SK-N-SH (cell line): ENCODE measurements around the gene SAP30BP. TPM values are rescaled to one million over a fixed set of nuclear protein-coding genes. Genes with fewer than 3 reads are reported as not detected.

ENCODE experiments used
- CTCF ChIA-PET: fragments of 300-600, 350-600 bp; formaldehyde crosslinking; extraction: SDS; loops from one replicate; lab custom pipeline; 2021; lab: Yijun Ruan, JAX
- POLR2A ChIA-PET: fragments of 350-600 bp; sonication (Branson Sonifier 250); formaldehyde crosslinking; extraction: SDS; loops from one replicate; lab custom pipeline; 2020; ENCODE audit warnings: antibody characterized with exemption, inconsistent platforms; lab: Yijun Ruan, JAX
- DNase-seq: peaks from one replicate; pipeline ENCODE4 v3.0.0; 2012
- H2AFZ ChIP-seq: fragments of 200-600 bp; sonication (generic); 2 replicates; pipeline ENCODE4 v1.8.1; 2016; ENCODE audit warnings: antibody characterized with exemption, mild to moderate bottlenecking, low read depth
- H3F3A ChIP-seq: fragments of 200-600 bp; sonication (generic); replicated peaks from 2 replicates; pipeline ENCODE3; 2016; ENCODE audit warnings: antibody characterized with exemption, mild to moderate bottlenecking; ENCODE audit not compliant: insufficient read depth
- H3K27ac ChIP-seq, 2 experiments: fragments of 200-500 bp in 1 of 2; fragments of 200-600 bp in 1 of 2; sonication (Bioruptor generic) in 1 of 2; sonication (generic), shearing (Covaris generic) in 1 of 2; 2 replicates each; pipeline versions ENCODE4 v1.5.1 to v1.6.1; 2014 to 2016; ENCODE audit warnings: low read depth in 2 of 2, inconsistent platforms in 1 of 2, low read length in 1 of 2, mild to moderate bottlenecking in 1 of 2, mixed read lengths in 1 of 2
- H3K27me3 ChIP-seq: fragments of 200-600 bp; sonication (generic), shearing (Covaris generic); 2 replicates; pipeline ENCODE4 v1.6.1; 2016; ENCODE audit warnings: mixed run types; ENCODE audit not compliant: insufficient read depth
- H3K36me3 ChIP-seq, 2 experiments: fragments of 200-500 bp in 1 of 2; fragments of 200-600 bp in 1 of 2; sonication (Bioruptor generic) in 1 of 2; sonication (generic) in 1 of 2; replicated peaks in 1 of 2; 2 replicates each; pipeline versions ENCODE3 to v1.5.1; 2014 to 2016; ENCODE audit warnings: low read length in 1 of 2, mild to moderate bottlenecking in 1 of 2; ENCODE audit not compliant: insufficient read depth in 2 of 2, control insufficient read depth in 1 of 2
- H3K4me1 ChIP-seq, 2 experiments: fragments of 200-500 bp in 1 of 2; fragments of 200-600 bp in 1 of 2; sonication (Bioruptor generic) in 1 of 2; sonication (generic), shearing (Covaris generic) in 1 of 2; 2 replicates each; pipeline versions ENCODE4 v1.5.1 to v1.6.1; 2014 to 2016; ENCODE audit warnings: low read depth in 1 of 2, low read length in 1 of 2, mixed run types in 1 of 2; ENCODE audit not compliant: insufficient read depth in 2 of 2, control insufficient read depth in 1 of 2
- H3K4me2 ChIP-seq: fragments of 200-600 bp; sonication (generic), shearing (Covaris generic); 2 replicates; pipeline ENCODE4 v1.6.1; 2017; ENCODE audit warnings: mixed run types
- H3K4me3 ChIP-seq, 2 experiments: fragments of 200-500 bp in 1 of 2; fragments of 200-600 bp in 1 of 2; sonication (Bioruptor generic) in 1 of 2; sonication (generic), shearing (Covaris generic) in 1 of 2; 2 replicates each; pipeline versions ENCODE4 v1.5.1 to v1.8.1; 2014 to 2016; ENCODE audit warnings: low read depth in 2 of 2, inconsistent platforms in 1 of 2, low read length in 1 of 2, mild to moderate bottlenecking in 1 of 2, mixed read lengths in 1 of 2, moderate library complexity in 1 of 2
- H3K79me2 ChIP-seq: fragments of 200-600 bp; sonication (generic); 2 replicates; pipeline ENCODE4 v1.8.1; 2017; ENCODE audit warnings: mild to moderate bottlenecking; ENCODE audit not compliant: insufficient read depth
- H3K9ac ChIP-seq: fragments of 200-600 bp; sonication (generic); 2 replicates; pipeline ENCODE4 v1.6.1; 2017; ENCODE audit warnings: mixed run types
- H3K9me2 ChIP-seq: fragments of 200-600 bp; sonication (generic); 2 replicates; pipeline ENCODE4 v1.6.1; 2017; ENCODE audit warnings: mixed run types
- H3K9me3 ChIP-seq: fragments of 200-600 bp; sonication (generic); 2 replicates; pipeline ENCODE4 v1.6.1; 2017; ENCODE audit warnings: mixed run types, mild to moderate bottlenecking, moderate library complexity
- H4K20me1 ChIP-seq: fragments of 200-600 bp; sonication (generic); 2 replicates; pipeline ENCODE4 v1.6.1; 2017; ENCODE audit warnings: mild to moderate bottlenecking, mixed run types; ENCODE audit not compliant: insufficient read depth
- CHD2 ChIP-seq: fragments of 150-350 bp; IDR thresholded peaks from 2 replicates; pipeline ENCODE4 v1.6.1; 2018; ENCODE audit warnings: low read length; ENCODE audit not compliant: partially characterized antibody
- ELF1 ChIP-seq: IDR thresholded peaks from 2 replicates; pipeline ENCODE4 v1.4.0; 2012
- FOSL2 ChIP-seq: IDR thresholded peaks from 2 replicates; pipeline ENCODE4 v1.4.0; 2012; ENCODE audit warnings: low read depth, mild to moderate bottlenecking, moderate library complexity, borderline replicate concordance
- FOXJ3 ChIP-seq: sonication (generic); formaldehyde crosslinking; IDR thresholded peaks from 2 replicates; pipeline ENCODE4 v1.5.1; 2020; ENCODE audit warnings: mild to moderate bottlenecking, missing genetic modification reagents
- NFIC ChIP-seq: IDR thresholded peaks from 2 replicates; pipeline ENCODE4 v1.4.0; 2012; ENCODE audit warnings: borderline replicate concordance
- POLR2AphosphoS5 ChIP-seq: IDR thresholded peaks from 2 replicates; pipeline ENCODE4 v1.6.1; 2012; ENCODE audit warnings: low read depth, low read length
- RAD21 ChIP-seq: IDR thresholded peaks from 2 replicates; pipeline ENCODE4 v1.6.1; 2012; ENCODE audit warnings: mild to moderate bottlenecking, low read length
- RFX5 ChIP-seq: IDR thresholded peaks from 2 replicates; pipeline ENCODE4 v1.6.1; 2012; ENCODE audit warnings: mild to moderate bottlenecking, improper control_type of control experiment, low read length
- RXRA ChIP-seq: IDR thresholded peaks from 2 replicates; pipeline ENCODE4 v1.4.0; 2012; ENCODE audit warnings: low read depth, mild to moderate bottlenecking, borderline replicate concordance
- TAF1 ChIP-seq: IDR thresholded peaks from 2 replicates; pipeline ENCODE4 v1.6.1; 2012; ENCODE audit warnings: low read depth, mild to moderate bottlenecking, low read length, moderate library complexity, borderline replicate concordance
- WGBS: methylation state at CpG from one replicate; pipeline ENCODE4 v1.1.6; 2017; ENCODE audit warnings: low lambda C conversion rate; 5-methylcytosine and 5-hydroxymethylcytosine counted together
- polyA plus RNA-seq, 3 experiments: library from polyadenylated mRNA; depleted of rRNA; stranded (reverse); fragments of >200 nt; gene quantifications; 2 replicates each; pipeline ENCODE4 v1.2.3, GENCODE V29; 2012
- TF ChIP-seq, protein P1 (sequence below): IDR thresholded peaks from 2 replicates; pipeline ENCODE4 v1.4.0; 2012; ENCODE audit warnings: low read depth, borderline replicate concordance
- TF ChIP-seq, protein P2 (sequence below): IDR thresholded peaks from 2 replicates; pipeline ENCODE4 v1.4.0; 2012; ENCODE audit warnings: low read depth, borderline replicate concordance

The SAP30BP gene
- polyA plus RNA-seq, 1 of the 3 experiments (the other 2 are of a cell fraction): 158 TPM

GRCh38 chr17:75623386-75623785 is 43.8 kb upstream of the SAP30BP start:
- H2AFZ ChIP-seq: no peak overlapping the region
- ChIA-PET CTCF (interaction anchor here (1.2 to 37.9 kb wide), 5 partner anchors 12 to 128 kb away, joined by 3 to 1370 read pairs (median 43); partner anchors contain the start of genes GALK1 and SMIM5), POLR2A (interaction anchor here (0.8 kb wide), 1 partner anchor 44 kb away, joined by 4 read pairs; the partner anchor contains the start of genes RECQL5 and SAP30BP)
- no peak overlapping the region for H3K4me2 ChIP-seq
- H3K27ac ChIP-seq: no peak overlapping the region
- H3K4me1 ChIP-seq: peaks cover 0 to 33% of the 10 kb centered on the region in 2 experiments; a peak in 1 of 4 replicates
- WGBS: 83% methylated on average over 9 of the region's 9 CpGs
- H3K36me3 ChIP-seq: peaks cover 0 to 15% of the 10 kb centered on the region in 2 experiments
- no peaks in the 10 kb centered on the region for H3K79me2 ChIP-seq
- no peak overlapping the region for H3K4me3 ChIP-seq
- no peak for TF ChIP-seq ELF1
- no peak for TF ChIP-seq RAD21
- TF ChIP-seq RFX5: no peak
- TF ChIP-seq FOXJ3 (CRISPR knock-in tag): no peak
- TF ChIP-seq, protein P1, sequence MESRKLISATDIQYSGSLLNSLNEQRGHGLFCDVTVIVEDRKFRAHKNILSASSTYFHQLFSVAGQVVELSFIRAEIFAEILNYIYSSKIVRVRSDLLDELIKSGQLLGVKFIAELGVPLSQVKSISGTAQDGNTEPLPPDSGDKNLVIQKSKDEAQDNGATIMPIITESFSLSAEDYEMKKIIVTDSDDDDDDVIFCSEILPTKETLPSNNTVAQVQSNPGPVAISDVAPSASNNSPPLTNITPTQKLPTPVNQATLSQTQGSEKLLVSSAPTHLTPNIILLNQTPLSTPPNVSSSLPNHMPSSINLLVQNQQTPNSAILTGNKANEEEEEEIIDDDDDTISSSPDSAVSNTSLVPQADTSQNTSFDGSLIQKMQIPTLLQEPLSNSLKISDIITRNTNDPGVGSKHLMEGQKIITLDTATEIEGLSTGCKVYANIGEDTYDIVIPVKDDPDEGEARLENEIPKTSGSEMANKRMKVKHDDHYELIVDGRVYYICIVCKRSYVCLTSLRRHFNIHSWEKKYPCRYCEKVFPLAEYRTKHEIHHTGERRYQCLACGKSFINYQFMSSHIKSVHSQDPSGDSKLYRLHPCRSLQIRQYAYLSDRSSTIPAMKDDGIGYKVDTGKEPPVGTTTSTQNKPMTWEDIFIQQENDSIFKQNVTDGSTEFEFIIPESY: no peak
- H3K27me3 ChIP-seq: no peaks in the 10 kb centered on the region
- no peaks in the 10 kb centered on the region for H3K9me3 ChIP-seq
- H3K9ac ChIP-seq: no peak overlapping the region
- H4K20me1 ChIP-seq: no peaks in the 10 kb centered on the region
- H3K9me2 ChIP-seq: no peaks in the 10 kb centered on the region
- DNase-seq: no peak
- no peaks in the 10 kb centered on the region for H3F3A ChIP-seq

DNA sequence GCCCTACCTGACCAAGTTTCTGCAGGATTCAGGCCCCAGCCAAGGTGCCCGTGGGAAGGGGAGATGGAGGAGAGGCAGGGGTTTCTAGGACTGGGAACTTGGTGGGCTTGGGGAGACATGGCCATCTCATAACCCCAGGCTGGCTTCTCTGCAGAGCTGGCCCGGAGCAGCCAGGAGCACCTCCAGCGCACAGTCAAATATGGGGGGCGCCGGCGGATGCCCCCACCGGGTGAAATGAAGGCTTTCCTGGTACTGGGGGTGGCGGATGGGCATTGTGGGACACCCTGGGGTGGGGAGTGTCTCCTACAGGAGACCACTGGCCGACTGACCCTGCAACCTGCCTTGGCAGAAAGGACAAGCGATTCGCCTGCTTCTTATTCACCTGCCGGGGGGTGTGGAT is 43.1 kb upstream of the SAP30BP start:
- no peak overlapping the region for H3K9ac ChIP-seq
- ChIA-PET CTCF (interaction anchor here (1.1 to 37.9 kb wide), 7 partner anchors 10 to 127 kb away, joined by 3 to 1370 read pairs (median 8); partner anchors contain the start of genes GALK1 and SMIM5), POLR2A (interaction anchor here (0.8 kb wide), 1 partner anchor 43 kb away, joined by 4 read pairs; the partner anchor contains the start of genes RECQL5 and SAP30BP)
- peaks cover 0 to 21% of the 10 kb centered on the region in 2 experiments for H3K36me3 ChIP-seq
- no peak overlapping the region for H3K4me3 ChIP-seq
- no peaks in the 10 kb centered on the region for H3K27me3 ChIP-seq
- no peak overlapping the region for H3K27ac ChIP-seq
- 46% methylated on average over 11 of the region's 12 CpGs for WGBS
- H3K4me1 ChIP-seq: peaks cover 0 to 33% of the 10 kb centered on the region in 2 experiments; a peak in 1 of 4 replicates
- H4K20me1 ChIP-seq: no peaks in the 10 kb centered on the region
- no peak overlapping the region for H3K4me2 ChIP-seq
- H2AFZ ChIP-seq: no peak overlapping the region
- H3K79me2 ChIP-seq: no peaks in the 10 kb centered on the region
- H3F3A ChIP-seq: no peaks in the 10 kb centered on the region
- H3K9me2 ChIP-seq: no peaks in the 10 kb centered on the region
- no peak for DNase-seq
- TF ChIP-seq CHD2: no peak
- TF ChIP-seq TAF1: no peak
- no peak for TF ChIP-seq NFIC
- no peak for TF ChIP-seq RXRA
- TF ChIP-seq POLR2AphosphoS5: 0 out of 2 replicates have a peak, but pooled peaks have one; percentile 23
- no peak for TF ChIP-seq FOSL2
- TF ChIP-seq, protein P2, sequence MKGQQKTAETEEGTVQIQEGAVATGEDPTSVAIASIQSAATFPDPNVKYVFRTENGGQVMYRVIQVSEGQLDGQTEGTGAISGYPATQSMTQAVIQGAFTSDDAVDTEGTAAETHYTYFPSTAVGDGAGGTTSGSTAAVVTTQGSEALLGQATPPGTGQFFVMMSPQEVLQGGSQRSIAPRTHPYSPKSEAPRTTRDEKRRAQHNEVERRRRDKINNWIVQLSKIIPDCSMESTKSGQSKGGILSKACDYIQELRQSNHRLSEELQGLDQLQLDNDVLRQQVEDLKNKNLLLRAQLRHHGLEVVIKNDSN: no peak
- no peaks in the 10 kb centered on the region for H3K9me3 ChIP-seq
